Ascending aorta (tissue), 2 donors: ENCODE results near the gene OPA3. TPM values are rescaled to one million over a fixed set of nuclear protein-coding genes. Genes with fewer than 3 reads are reported as not detected.

Experiments used
- DNase-seq, 2 donors: peaks; one replicate each; pipeline ENCODE4 v3.0.0-alpha.2; 2019; ENCODE audit warnings: low spot score in 2 of 2
- H3K27ac ChIP-seq, 2 donors: fragments of 200-600 bp; sonication (generic); one replicate each; pipeline ENCODE4 v1.5.1; 2016 to 2017; ENCODE audit warnings: mild to moderate bottlenecking in 1 of 2
- H3K27me3 ChIP-seq: fragments of 200-600 bp; sonication (generic); one replicate; pipeline ENCODE4 v1.5.1; 2017
- H3K36me3 ChIP-seq, 2 donors: fragments of 200-600 bp; sonication (generic); one replicate each; pipeline ENCODE4 v1.5.1; 2016
- H3K4me1 ChIP-seq, 2 donors: fragments of 200-600 bp; sonication (generic); one replicate each; pipeline ENCODE4 v1.5.1; 2016 to 2017; ENCODE audit warnings: mild to moderate bottlenecking in 1 of 2
- H3K4me3 ChIP-seq, 2 donors: fragments of 200-600 bp; sonication (generic); one replicate each; pipeline ENCODE4 v1.5.1; 2016 to 2017; ENCODE audit warnings: mild to moderate bottlenecking in 1 of 2
- H3K9me3 ChIP-seq, 2 donors: fragments of 200-600 bp; sonication (generic); one replicate each; pipeline ENCODE4 v1.5.1; 2016
- CTCF ChIP-seq, 3 experiments: fragments of 200-600 bp in 2 of 3; fragments of 450-650 bp in 1 of 3; sonication (generic) in 2 of 3; IDR thresholded peaks; one replicate each; pipeline ENCODE4 v1.5.1; 2016 to 2019; ENCODE audit warnings: antibody characterized with exemption in 3 of 3, mild to moderate bottlenecking in 1 of 3, moderate library complexity in 1 of 3
- intact Hi-C: fragments of 100-400 bp; cut with DNase I; formaldehyde crosslinking; loops from one replicate; pipeline ENCODE4 v1.15.1; 2023
- total RNA-seq: library from RNA; depleted of rRNA; stranded (reverse); fragments of >200 nt; gene quantifications from one replicate; pipeline ENCODE4 v1.1.0, GENCODE V29; 2016

Gene OPA3
- total RNA-seq, 1 donor from 2014 or later, result 4.5 TPM

GRCh38 chr19:45589768-45590167, 5.2 kb upstream of the OPA3 start:
- Histone ChIP-seq H3K4me3 (no peak overlapping the region), H3K36me3 (no peaks in the 10 kb centered on the region), H3K4me1 (peaks cover 0 to 5% of the 10 kb centered on the region in 2 donors), H3K9me3 (no peaks in the 10 kb centered on the region), H3K27ac (no peak overlapping the region), H3K27me3 (no peaks in the 10 kb centered on the region)
- no peak for DNase-seq
- no peak for TF ChIP-seq CTCF (IDR thresholded peaks at IDR 0.05)
- intact Hi-C loops, result loop anchor here (10.0 kb wide), 1 partner anchor 405 kb away; the partner anchor contains the start of gene CCDC61

- intact Hi-C loops, result loop anchor here (10.0 kb wide), 1 partner anchor 407 kb away; the partner anchor contains the start of gene CCDC61
- no peak for TF ChIP-seq CTCF (IDR thresholded peaks at IDR 0.05)
Observed at GRCh38 chr19:45587873-45588272, 3.3 kb upstream of the OPA3 start.

DNA sequence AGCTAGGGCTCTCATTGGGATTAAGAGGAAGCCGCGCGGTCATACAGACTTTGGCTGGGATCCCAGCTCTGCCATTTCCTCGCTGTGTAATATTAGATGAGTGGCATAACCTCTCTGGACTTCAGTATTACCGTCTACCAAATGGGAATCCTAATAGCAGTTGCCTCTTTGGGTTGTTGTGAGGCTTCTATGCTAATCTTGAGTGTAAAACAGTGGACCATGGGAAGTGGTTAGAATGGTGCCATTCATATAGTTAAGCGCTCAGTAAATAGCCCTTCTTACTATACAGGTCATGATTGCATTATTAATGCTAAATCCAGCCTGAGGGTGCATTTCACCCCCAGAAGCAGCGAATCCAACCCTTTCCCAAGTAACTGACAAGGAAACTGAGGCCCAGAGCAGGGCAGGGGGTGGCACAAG, 566 bp upstream of the OPA3 start:
- no peak for DNase-seq
- H3K9me3 ChIP-seq, result no peaks in the 10 kb centered on the region
- TF ChIP-seq CTCF (IDR thresholded peaks at IDR 0.05), result no peak
- H3K4me1 ChIP-seq, result peaks cover 0 to 10% of the 10 kb centered on the region in 2 donors
- no peaks in the 10 kb centered on the region for H3K36me3 ChIP-seq
- intact Hi-C loops, result loop anchor here (2.0 to 10.0 kb wide), 3 partner anchors 58 to 410 kb away; partner anchors contain the start of genes CCDC61 and ERCC1
- H3K27ac ChIP-seq, result peak overlapping the region; percentile 95 to 97
- no peaks in the 10 kb centered on the region for H3K27me3 ChIP-seq
- peak overlapping the region; percentile 67 for H3K4me3 ChIP-seq

More at GRCh38 chr19:45587873-45588272, 3.3 kb upstream of the OPA3 start:
- DNase-seq, result no peak
- H3K4me1 ChIP-seq, result peaks cover 0 to 10% of the 10 kb centered on the region in 2 donors
- no peaks in the 10 kb centered on the region for H3K27me3 ChIP-seq
- no peak overlapping the region for H3K4me3 ChIP-seq
- H3K36me3 ChIP-seq, result no peaks in the 10 kb centered on the region
- no peaks in the 10 kb centered on the region for H3K9me3 ChIP-seq
- no peak overlapping the region for H3K27ac ChIP-seq

GRCh38 chr19:45581576-45581975, 3.0 kb downstream of the OPA3 start:
- TF ChIP-seq CTCF (IDR thresholded peaks at IDR 0.05), result no peak
- DNase-seq, result no peak
- Histone ChIP-seq H3K4me3 (no peak overlapping the region), H3K4me1 (peaks cover 0 to 10% of the 10 kb centered on the region in 2 donors), H3K9me3 (no peaks in the 10 kb centered on the region), H3K27me3 (no peaks in the 10 kb centered on the region), H3K27ac (no peak overlapping the region), H3K36me3 (no peaks in the 10 kb centered on the region)
- intact Hi-C loops, result loop anchor here (5.0 to 10.0 kb wide), 3 partner anchors 74 to 413 kb away; partner anchors contain the start of genes CCDC61, SIX5 and VASP

- Histone ChIP-seq H3K27ac (no peak overlapping the region), H3K4me1 (peaks cover 0 to 4% of the 10 kb centered on the region in 2 donors), H3K4me3 (no peak overlapping the region), H3K9me3 (no peaks in the 10 kb centered on the region), H3K36me3 (no peaks in the 10 kb centered on the region), H3K27me3 (no peaks in the 10 kb centered on the region)
- intact Hi-C loops, result no loop called here
- no peak for TF ChIP-seq CTCF (IDR thresholded peaks at IDR 0.05)
- DNase-seq, result no peak
Observed at GRCh38 chr19:45578861-45579260, 5.7 kb downstream of the OPA3 start.
